Trophoblast cell (in vitro differentiated cells and primary cell): ENCODE measurements around the gene TMEM145.

Experiments
- DNase-seq, 2 donors: peaks; one replicate each; pipeline ENCODE4 v3.0.0-alpha.2; 2016
- H2AFZ ChIP-seq: 2 replicates; pipeline ENCODE4 v1.6.1; 2013; ENCODE audit warnings: low read length, moderate library complexity, mild to moderate bottlenecking; ENCODE audit not compliant: insufficient read depth, poor library complexity
- H2AK5ac ChIP-seq: 2 replicates; pipeline ENCODE4 v1.6.1; 2013; ENCODE audit warnings: mild to moderate bottlenecking, low read length
- H2BK120ac ChIP-seq: 2 replicates; pipeline ENCODE4 v1.6.1; 2013; ENCODE audit warnings: low read length, mild to moderate bottlenecking, moderate library complexity; ENCODE audit not compliant: insufficient read depth, poor library complexity
- H2BK12ac ChIP-seq: 2 replicates; pipeline ENCODE4 v1.6.1; 2013; ENCODE audit warnings: mild to moderate bottlenecking, low read length, moderate library complexity
- H2BK5ac ChIP-seq: 2 replicates; pipeline ENCODE4 v1.6.1; 2013; ENCODE audit warnings: low read length, low read depth, moderate library complexity, mild to moderate bottlenecking; ENCODE audit not compliant: poor library complexity
- H3K14ac ChIP-seq: 2 replicates; pipeline ENCODE4 v1.6.1; 2013; ENCODE audit warnings: mild to moderate bottlenecking, low read length
- H3K18ac ChIP-seq: 2 replicates; pipeline ENCODE4 v1.6.1; 2013; ENCODE audit warnings: mild to moderate bottlenecking, low read length
- H3K23ac ChIP-seq: 2 replicates; pipeline ENCODE4 v1.6.1; 2013; ENCODE audit warnings: low read length
- H3K27ac ChIP-seq: 2 replicates; pipeline ENCODE4 v1.5.1; 2013; ENCODE audit warnings: low read depth, mild to moderate bottlenecking, inconsistent platforms, low read length, moderate library complexity
- H3K27me3 ChIP-seq: 2 replicates; pipeline ENCODE4 v1.6.1; 2013; ENCODE audit warnings: inconsistent platforms, mild to moderate bottlenecking, low read length, moderate library complexity; ENCODE audit not compliant: insufficient read depth
- H3K36me3 ChIP-seq, 2 experiments: 1 replicate in 1 of 2; 2 replicates in 1 of 2; pipeline ENCODE4 v1.6.1; 2013; ENCODE audit warnings: low read length in 2 of 2, mild to moderate bottlenecking in 2 of 2, moderate library complexity in 1 of 2; ENCODE audit not compliant: insufficient read depth in 2 of 2, control insufficient read depth in 1 of 2
- H3K4ac ChIP-seq: 2 replicates; pipeline ENCODE4 v1.6.1; 2013; ENCODE audit warnings: low read depth, mild to moderate bottlenecking, low read length, moderate library complexity
- H3K4me1 ChIP-seq, 2 experiments: 1 replicate in 1 of 2; 2 replicates in 1 of 2; pipeline ENCODE4 v1.6.1; 2013; ENCODE audit warnings: low read length in 2 of 2, mild to moderate bottlenecking in 2 of 2, moderate library complexity in 1 of 2; ENCODE audit not compliant: insufficient read depth in 2 of 2, control insufficient read depth in 1 of 2
- H3K4me2 ChIP-seq: 2 replicates; pipeline ENCODE4 v1.6.1; 2013; ENCODE audit warnings: inconsistent platforms, mild to moderate bottlenecking, low read length, moderate library complexity
- H3K4me3 ChIP-seq: 2 replicates; pipeline ENCODE4 v1.5.1; 2013; ENCODE audit warnings: mild to moderate bottlenecking, low read depth, low read length, inconsistent platforms
- H3K79me1 ChIP-seq: one replicate; pipeline ENCODE4 v1.6.1; 2013; ENCODE audit warnings: low read length
- H3K79me2 ChIP-seq: 2 replicates; pipeline ENCODE4 v1.6.1; 2013; ENCODE audit warnings: low read length, mild to moderate bottlenecking; ENCODE audit not compliant: control insufficient read depth, insufficient read depth, poor library complexity
- H3K9ac ChIP-seq: 2 replicates; pipeline ENCODE4 v1.6.1; 2013; ENCODE audit warnings: mild to moderate bottlenecking, low read length
- H3K9me3 ChIP-seq: 2 replicates; pipeline ENCODE4 v1.6.1; 2013; ENCODE audit warnings: low read depth, mild to moderate bottlenecking, control low read depth, inconsistent platforms, low read length; ENCODE audit not compliant: insufficient read depth
- H4K12ac ChIP-seq: 2 replicates; pipeline ENCODE4 v1.6.1; 2013; ENCODE audit warnings: low read depth, mild to moderate bottlenecking, low read length, moderate library complexity
- H4K8ac ChIP-seq: 2 replicates; pipeline ENCODE4 v1.6.1; 2013; ENCODE audit warnings: low read depth, mild to moderate bottlenecking, low read length, moderate library complexity
- H4K91ac ChIP-seq: one replicate; pipeline ENCODE4 v1.6.1; 2013; ENCODE audit warnings: low read depth, mild to moderate bottlenecking, low read length, moderate library complexity
- WGBS: extraction: QIAGEN DNeasy Blood & Tissue Kit; methylation state at CpG from one replicate; pipeline ENCODE4 v1.1.7; 2013; ENCODE audit warnings: missing lambda C conversion rate; ENCODE audit not compliant: insufficient read length, insufficient coverage; ENCODE audit errors: extremely low coverage; 5-methylcytosine and 5-hydroxymethylcytosine counted together

Gene TMEM145

GRCh38 chr19:42293540-42293939 is 19.6 kb upstream of the TMEM145 start:
- Histone ChIP-seq H4K91ac (no peak overlapping the region), H3K4ac (no peak overlapping the region), H2BK120ac (no peak overlapping the region), H2AFZ (no peak overlapping the region), H2BK12ac (no peak overlapping the region), H3K18ac (no peak overlapping the region), H3K27me3 (no peaks in the 10 kb centered on the region), H3K9ac (no peak overlapping the region), H3K14ac (no peak overlapping the region), H3K4me2 (no peak overlapping the region), H3K36me3 (peaks cover 77 to 79% of the 10 kb centered on the region in 2 experiments), H2BK5ac (no peak overlapping the region), H3K27ac (no peak overlapping the region), H3K23ac (no peak overlapping the region), H3K79me1 (no peaks in the 10 kb centered on the region), H3K4me3 (no peak overlapping the region), H3K9me3 (peaks cover 3% of the 10 kb centered on the region), H2AK5ac (no peak overlapping the region), H3K4me1 (no peaks in the 10 kb centered on the region), H4K8ac (no peak overlapping the region), H4K12ac (no peak overlapping the region), H3K79me2 (no peaks in the 10 kb centered on the region)
- DNase-seq: no peak
- no CpG with 5 or more reads among the region's 17 CpGs for WGBS

GRCh38 chr19:42293948-42294347 is 19.2 kb upstream of the TMEM145 start:
- Histone ChIP-seq H3K4me2 (no peak overlapping the region), H3K14ac (no peak overlapping the region), H3K27ac (no peak overlapping the region), H2BK12ac (no peak overlapping the region), H3K18ac (no peak overlapping the region), H3K36me3 (peaks cover 73 to 75% of the 10 kb centered on the region in 2 experiments), H4K91ac (no peak overlapping the region), H3K23ac (no peak overlapping the region), H3K9ac (no peak overlapping the region), H4K12ac (no peak overlapping the region), H2AK5ac (no peak overlapping the region), H3K4ac (no peak overlapping the region), H2BK5ac (no peak overlapping the region), H2BK120ac (no peak overlapping the region), H3K4me3 (no peak overlapping the region), H3K79me1 (no peaks in the 10 kb centered on the region), H3K9me3 (peaks cover 3% of the 10 kb centered on the region), H2AFZ (no peak overlapping the region), H4K8ac (no peak overlapping the region), H3K79me2 (no peaks in the 10 kb centered on the region), H3K4me1 (no peaks in the 10 kb centered on the region), H3K27me3 (no peaks in the 10 kb centered on the region)
- no peak for DNase-seq
- no CpG with 5 or more reads among the region's 15 CpGs for WGBS

GRCh38 chr19:42294471-42295137 is 18.5 kb upstream of the TMEM145 start:
- Histone ChIP-seq H3K9ac (no peak overlapping the region), H2BK12ac (no peak overlapping the region), H4K8ac (no peak overlapping the region), H3K14ac (no peak overlapping the region), H3K4ac (no peak overlapping the region), H3K9me3 (peaks cover 3% of the 10 kb centered on the region), H3K36me3 (peaks cover 66 to 69% of the 10 kb centered on the region in 2 experiments), H4K91ac (no peak overlapping the region), H3K4me2 (no peak overlapping the region), H3K23ac (no peak overlapping the region), H2AFZ (no peak overlapping the region), H2AK5ac (no peak overlapping the region), H3K4me1 (no peaks in the 10 kb centered on the region), H3K79me1 (no peaks in the 10 kb centered on the region), H2BK5ac (no peak overlapping the region), H4K12ac (no peak overlapping the region), H3K18ac (no peak overlapping the region), H3K4me3 (no peak overlapping the region), H2BK120ac (no peak overlapping the region), H3K79me2 (no peaks in the 10 kb centered on the region), H3K27me3 (no peaks in the 10 kb centered on the region), H3K27ac (no peak overlapping the region)
- no peak for DNase-seq
- WGBS: no CpG with 5 or more reads among the region's 24 CpGs

- Histone ChIP-seq H3K14ac (no peak overlapping the region), H3K4ac (no peak overlapping the region), H3K79me2 (no peaks in the 10 kb centered on the region), H3K9me3 (peaks cover 3% of the 10 kb centered on the region), H4K91ac (no peak overlapping the region), H3K4me2 (no peak overlapping the region), H2BK5ac (no peak overlapping the region), H3K18ac (no peak overlapping the region), H2AFZ (no peak overlapping the region), H4K8ac (no peak overlapping the region), H3K4me3 (no peak overlapping the region), H3K23ac (no peak overlapping the region), H3K9ac (no peak overlapping the region), H2AK5ac (no peak overlapping the region), H2BK12ac (no peak overlapping the region), H4K12ac (no peak overlapping the region), H3K36me3 (peaks cover 64 to 68% of the 10 kb centered on the region in 2 experiments), H3K4me1 (no peaks in the 10 kb centered on the region), H3K79me1 (no peaks in the 10 kb centered on the region), H3K27ac (no peak overlapping the region), H3K27me3 (no peaks in the 10 kb centered on the region), H2BK120ac (no peak overlapping the region)
- WGBS: no CpG with 5 or more reads among the region's 5 CpGs
- no peak for DNase-seq
Observed at GRCh38 chr19:42295342-42295741, 17.8 kb upstream of the TMEM145 start.
